HG03558 (cell line): ENCODE data around the gene TRMU.

Experiments
- ATAC-seq: cut with Tn5 transposase; IDR thresholded peaks from one replicate; pipeline ENCODE4 v1.9.1; 2021; ENCODE audit warnings: moderate number of reproducible peaks; ENCODE audit not compliant: unreplicated experiment; ENCODE audit errors: extremely low read depth

TRMU gene

DNA sequence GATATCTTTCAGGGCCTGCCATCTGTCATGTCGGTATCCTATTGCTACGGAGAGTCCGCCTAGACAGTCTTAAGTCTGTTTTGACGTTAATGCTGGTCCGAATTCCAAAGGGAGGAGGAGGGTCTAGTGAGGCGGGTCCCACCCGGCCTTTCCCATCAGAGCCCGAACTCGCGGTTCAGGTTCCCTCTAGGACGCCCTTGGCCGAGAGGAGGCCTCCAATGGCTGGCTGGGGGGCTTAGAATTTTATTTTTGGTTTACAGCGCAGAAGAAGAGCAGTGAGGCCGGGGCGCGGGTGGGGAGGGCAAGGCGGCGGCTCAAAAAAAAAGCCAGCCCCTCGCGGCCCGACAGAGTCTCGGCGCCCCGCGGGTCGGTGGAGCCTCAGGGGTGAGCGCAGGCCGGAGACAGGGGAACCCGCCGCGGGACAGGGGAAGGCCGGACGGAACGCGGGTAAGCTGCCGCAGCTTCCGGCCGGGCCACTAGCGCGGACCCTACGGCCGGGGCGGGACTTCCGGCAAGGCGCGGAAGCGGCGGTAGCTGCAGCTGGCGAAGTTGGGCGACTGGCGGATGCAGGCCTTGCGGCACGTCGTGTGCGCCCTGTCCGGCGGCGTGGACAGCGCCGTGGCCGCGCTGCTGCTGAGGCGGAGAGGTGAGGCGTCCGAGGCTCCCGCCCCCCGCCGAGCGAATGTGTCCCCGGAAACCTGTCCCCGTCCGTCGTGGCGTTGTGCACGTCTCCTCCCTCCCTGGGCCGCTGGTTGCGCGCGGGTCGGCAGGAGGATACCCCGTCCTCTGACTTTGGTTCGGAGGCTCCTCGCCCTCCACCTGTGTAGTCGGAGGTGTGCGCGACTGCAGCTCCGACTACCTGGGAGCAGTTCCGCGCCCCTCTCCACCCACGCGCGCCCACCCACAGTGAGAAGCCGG, at the start of gene TRMU:
Gene TRMU (plus strand): TSS at position 514 of the 918 bp plus-strand sequence. CDS start 51 bp downstream, at position 565.
- peak; percentile 65 for ATAC-seq

DNA sequence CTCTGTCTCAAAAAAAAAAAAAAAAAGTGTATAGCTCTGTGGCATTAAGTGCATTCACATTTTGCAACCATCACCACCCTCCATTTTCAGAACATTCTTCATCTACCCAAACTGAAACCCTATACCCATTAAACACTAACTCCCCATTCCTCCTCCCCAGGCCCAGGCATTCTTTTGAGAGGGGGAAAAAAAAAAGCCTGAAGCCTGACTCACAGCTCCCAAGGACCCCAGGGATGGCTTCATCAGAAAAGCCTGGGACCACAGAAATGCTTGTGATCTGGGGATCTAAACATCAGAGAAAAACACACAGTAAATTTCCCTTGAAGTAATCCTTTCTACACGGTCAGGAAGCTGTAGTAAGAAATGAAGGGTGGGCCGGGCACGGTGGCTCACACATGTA, 49.5 kb upstream of the TRMU start:
- no peak for ATAC-seq

DNA sequence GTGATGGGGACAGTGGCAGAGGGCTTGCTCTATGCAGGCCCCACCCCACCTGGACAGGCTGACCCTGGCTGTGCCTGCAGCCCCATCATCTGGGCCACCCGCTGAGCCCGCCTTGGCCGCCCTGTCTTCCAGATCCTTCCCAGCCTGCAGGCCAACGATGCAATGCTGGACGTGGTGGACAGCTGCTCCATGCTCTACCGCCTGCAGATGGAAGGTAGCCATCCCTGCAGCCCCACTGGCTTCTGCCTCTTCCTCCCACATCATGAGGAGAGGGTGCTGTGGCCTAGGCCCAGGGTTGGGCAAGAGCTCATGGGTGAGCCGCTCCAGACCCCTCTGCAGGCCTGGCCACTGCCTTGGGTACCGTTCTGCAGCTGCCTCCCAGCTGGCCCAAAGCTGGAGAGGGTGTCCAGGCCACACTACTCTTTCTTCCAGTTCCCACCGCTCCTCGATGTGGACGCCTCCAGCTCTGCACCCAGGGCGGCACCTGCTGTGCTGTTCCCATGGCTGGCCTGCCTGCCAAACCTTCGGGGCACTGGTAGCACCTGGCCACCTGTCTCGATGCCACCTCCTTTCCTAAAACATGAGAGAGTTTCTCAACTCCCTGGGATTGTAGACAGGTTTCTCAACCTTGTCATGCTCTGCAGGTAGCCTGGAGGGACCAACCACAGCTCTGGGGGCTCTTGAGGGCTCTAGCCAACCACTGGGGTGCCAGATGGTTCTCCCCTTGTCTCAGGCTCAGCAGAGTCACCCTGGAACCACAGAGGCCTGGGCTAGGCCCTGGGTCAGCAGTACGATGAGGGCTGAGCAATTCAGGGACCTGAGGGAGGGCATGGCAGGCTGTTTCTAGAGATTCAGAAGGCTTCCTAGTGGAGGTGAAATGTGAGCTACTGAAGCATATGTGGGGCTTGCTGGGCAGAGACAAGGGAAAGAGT, 48.3 kb upstream of the TRMU start:
- no peak for ATAC-seq

GRCh38 chr22:46287873-46288751, 47.4 kb upstream of the TRMU start:
- peak; percentile 65 for ATAC-seq

- no peak for ATAC-seq
These were observed 46.7 kb upstream of the TRMU start for GRCh38 chr22:46288846-46289243.

DNA sequence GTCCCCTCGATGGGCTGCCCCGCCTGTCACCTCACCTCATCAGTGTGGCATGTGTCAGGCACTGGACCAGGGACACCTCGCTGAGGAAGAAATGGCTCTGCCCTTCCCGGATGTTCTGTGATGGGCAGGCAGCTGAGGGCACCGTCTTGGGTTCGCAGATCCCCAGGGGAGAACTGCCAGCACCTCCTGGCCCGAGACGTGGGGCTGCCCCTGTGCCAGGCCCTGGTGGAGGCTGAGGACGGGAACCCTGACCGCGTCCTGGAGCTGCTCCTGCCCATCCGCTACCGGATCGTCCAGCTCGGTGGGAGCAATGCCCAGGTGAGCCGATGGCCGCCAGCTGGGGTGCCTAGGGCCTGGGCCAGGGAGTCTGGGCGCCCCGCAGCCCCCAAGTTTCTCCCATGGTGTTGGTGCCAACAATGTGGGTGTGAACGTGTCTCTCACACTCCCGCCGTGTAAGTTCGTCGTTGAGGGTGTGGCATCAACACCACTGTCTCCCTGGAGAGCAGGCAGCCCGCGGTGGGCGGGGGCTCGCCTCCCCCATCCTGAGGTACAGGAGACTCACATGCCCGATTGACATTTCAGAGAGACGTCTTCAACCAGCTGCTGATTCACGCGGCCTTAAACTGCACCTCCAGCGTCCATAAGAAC, 46.1 kb upstream of the TRMU start:
- ATAC-seq, result no peak

DNA sequence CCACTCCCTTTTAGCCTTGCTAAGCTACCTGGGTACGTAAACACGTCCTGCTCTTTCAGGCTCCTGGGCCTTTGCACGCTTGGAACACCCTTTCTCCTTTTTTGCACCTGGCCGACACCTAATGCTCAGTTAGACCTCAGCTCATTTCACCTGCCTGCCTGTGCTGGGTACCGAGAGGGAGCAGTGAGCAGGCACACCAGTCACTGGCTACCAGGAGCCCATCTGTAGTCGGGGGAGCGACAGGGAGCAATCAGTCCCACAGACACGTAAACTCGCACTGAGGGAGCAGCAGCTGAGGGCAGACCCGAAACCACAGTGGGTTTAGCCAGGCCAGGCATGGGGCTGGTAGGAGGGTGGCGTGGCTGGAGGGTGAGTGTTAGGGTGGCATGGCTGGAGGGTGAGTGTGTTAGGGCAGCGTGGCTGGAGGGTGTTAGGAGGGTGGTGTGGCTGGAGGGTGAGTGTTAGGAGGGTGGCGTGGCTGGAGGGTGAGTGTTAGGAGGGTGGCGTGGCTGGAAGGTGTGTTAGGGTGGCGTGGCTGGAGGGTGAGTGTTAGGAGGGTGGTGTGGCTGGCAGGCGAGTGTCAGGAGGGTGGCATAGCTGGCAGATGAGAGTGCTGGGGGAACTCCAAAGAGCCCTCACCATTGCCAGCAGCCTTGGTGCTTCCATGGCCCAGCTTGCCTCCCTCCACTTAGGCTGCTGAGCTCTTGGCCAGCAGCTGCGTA, 45.2 kb upstream of the TRMU start:
- ATAC-seq, result no peak

- ATAC-seq, result no peak
These were observed 44.4 kb upstream of the TRMU start for GRCh38 chr22:46290843-46291785.

GRCh38 chr22:46292173-46292572, 43.3 kb upstream of the TRMU start:
- ATAC-seq, result no peak

GRCh38 chr22:46292732-46293131, 42.8 kb upstream of the TRMU start:
- no peak for ATAC-seq

GRCh38 chr22:46293577-46294260, 41.8 kb upstream of the TRMU start:
- ATAC-seq, result no peak

DNA sequence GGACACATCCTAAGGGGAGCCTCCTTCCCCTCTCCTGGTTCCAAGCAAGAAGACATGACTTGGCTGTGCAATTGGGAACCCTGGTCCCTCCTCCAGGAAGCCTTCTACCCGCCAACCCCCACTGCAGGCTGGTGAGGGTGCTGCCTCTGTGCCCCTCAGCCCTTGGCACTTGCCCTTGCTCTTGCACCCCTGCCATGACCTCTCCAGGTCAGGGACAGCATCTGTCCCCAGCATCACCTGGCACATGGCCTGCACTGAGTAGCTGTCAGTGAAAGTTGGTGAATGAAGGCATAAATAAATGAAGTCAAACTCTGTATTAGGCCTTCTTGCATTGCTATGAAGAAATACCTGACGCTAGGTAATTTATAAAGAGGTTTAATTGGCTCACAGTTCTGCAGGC, 40.7 kb upstream of the TRMU start:
- ATAC-seq, result no peak

- no peak for ATAC-seq
These were observed 40.1 kb upstream of the TRMU start for GRCh38 chr22:46295277-46295971.

DNA sequence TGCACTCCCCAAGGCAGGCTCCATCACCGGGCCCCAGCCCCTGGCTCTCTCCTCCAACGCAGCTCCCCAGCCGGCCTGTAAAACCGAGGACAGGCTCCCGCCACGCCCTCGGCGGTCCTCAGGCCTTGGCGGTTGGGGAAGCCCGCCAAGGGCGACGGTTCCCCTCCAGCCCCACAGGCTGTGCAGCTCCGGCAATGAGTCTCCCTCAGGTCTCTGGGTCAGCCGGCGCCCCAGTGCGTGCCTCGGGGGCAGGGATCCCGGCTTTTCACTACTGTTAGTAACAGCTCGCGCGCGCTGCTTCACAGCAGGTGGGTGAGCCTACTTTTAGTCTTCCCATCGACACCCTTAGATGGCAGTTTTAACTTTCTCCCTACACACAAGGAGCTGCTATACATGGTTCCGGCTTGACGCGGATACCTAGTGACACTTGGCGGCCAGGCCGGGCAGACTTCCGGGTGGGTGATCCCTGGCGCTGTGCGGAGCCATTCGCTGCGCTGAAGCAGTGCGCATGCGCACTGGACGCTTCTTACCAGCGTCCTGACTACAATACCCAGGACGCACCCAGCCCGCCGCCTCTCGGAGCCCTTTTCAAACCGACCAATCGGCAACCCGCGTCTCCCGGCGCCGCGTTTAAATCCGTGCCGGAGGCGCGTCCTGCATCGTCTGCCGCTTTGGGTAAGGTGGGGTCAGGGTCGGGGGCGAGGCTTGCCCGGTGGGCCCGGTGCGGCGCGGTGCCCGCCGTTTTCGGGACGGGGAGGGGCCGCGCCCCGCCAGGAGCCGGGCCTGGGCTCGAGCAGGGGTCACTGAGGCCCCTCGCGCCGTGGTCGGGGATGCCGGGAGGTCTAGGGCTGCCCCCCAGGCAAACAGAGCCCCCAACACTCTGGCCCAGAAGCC, 39.0 kb upstream of the TRMU start, which contains the start of gene GTSE1:
Gene GTSE1 (plus strand): TSS at position 614 of the 894 bp plus-strand sequence. CDS start 531 bp downstream, outside the sequence.
- ATAC-seq, result peak; percentile 72

DNA sequence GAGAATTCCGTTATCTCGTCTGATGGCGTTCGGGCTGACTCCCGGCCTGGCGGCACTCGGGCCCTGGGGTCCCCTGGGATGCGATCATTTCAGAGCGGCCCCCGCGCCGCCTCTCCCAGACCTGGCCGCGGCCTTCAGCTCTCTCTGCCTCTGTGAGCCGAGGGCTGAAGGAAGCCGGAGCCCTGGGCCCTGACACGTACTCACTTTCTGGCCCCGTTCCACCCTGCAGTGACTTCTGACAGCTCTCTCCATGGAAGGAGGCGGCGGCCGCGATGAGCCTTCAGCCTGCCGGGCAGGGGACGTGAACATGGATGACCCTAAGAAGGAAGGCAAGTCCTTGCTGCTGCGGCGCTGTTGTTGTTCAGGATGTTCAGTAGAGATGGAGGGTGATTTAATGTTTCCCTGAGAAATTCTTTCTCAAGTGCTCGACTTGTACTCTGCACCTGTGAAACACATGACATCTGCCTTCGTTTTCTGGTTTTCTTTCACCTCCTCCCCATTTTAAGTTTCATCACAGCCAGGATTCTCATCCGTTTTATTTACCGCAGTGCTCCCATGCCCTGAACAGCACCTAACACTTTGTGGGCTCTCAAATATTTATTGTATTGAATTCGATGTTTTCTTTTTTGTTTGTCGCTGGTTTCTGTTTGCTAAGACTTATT, 38.2 kb upstream of the TRMU start:
- no peak for ATAC-seq
